Suppressor macrophage treated with lipopolysaccharide for 4 hours (primary cell): ENCODE data around the gene CCR5AS.
"Not testable (repeated sequence)": the region's sequence is repeated elsewhere in the genome, so short reads cannot be mapped to it uniquely, and the experiment has no call there.

Experiments
- DNase-seq: peaks from one replicate; pipeline ENCODE4 v3.0.0-alpha.2; 2020

CCR5AS gene

GRCh38 chr3:46401579-46401978, 5.3 kb downstream of the CCR5AS start:
- peak; percentile 33 for DNase-seq

GRCh38 chr3:46400846-46401245, 6.0 kb downstream of the CCR5AS start:
- DNase-seq, result no peak

DNA sequence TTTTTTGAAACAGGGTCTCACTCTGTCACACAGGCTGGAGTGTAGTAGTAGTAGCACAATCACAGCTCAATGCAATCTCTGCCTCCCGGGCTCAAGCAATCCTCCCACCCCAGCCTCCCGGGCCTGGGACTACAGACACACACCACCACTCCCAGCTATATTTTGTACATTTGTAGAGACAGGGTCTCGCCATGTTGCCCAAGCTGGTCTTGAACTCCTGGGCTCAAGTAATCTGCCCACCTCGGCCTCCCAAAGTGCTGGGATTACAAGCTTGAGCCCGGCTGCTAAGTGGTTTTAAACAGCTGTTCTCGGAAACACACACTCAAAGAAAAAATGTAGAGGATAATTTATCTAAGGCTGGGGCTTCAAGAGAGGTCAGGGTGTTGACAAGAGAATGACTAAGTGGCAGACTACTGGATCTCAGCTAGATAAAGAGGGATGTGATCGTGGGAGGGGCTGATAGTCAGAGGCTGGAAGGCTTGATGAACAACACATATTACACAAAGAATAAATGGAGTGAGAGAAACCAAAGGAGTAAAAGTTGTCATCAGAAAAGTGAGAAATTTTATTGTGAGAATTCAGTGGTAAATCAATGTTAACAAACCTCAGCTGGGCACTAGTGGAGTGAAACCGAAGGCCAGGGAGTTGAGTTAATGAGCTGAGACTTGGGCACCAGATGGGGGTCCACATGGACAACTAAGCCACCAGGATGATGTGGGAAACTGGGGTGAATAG, 6.7 kb downstream of the CCR5AS start:
- DNase-seq, result peak; percentile 83

- peak; percentile 78 for DNase-seq
Observed at GRCh38 chr3:46399557-46399956, 7.3 kb downstream of the CCR5AS start.

DNA sequence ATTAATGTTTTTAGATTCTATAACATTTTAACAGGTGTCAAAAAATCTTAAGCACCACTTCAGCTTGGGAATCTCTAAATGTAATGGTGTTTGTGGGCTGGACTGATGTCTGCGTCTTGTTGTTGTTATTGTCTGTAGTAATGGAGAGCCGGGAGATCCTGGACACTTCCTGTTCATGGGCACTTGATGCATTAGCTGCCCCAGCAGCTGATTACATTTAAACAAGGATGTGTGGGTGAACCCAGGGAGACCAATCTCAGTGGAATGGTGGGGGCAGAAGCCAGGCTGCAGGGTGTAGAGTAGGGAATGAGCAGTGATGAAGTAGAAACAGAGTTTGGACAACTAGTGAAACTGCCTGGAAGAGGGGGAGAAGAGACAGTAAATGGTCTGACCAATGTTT, 7.8 kb downstream of the CCR5AS start:
- DNase-seq, result no peak

DNA sequence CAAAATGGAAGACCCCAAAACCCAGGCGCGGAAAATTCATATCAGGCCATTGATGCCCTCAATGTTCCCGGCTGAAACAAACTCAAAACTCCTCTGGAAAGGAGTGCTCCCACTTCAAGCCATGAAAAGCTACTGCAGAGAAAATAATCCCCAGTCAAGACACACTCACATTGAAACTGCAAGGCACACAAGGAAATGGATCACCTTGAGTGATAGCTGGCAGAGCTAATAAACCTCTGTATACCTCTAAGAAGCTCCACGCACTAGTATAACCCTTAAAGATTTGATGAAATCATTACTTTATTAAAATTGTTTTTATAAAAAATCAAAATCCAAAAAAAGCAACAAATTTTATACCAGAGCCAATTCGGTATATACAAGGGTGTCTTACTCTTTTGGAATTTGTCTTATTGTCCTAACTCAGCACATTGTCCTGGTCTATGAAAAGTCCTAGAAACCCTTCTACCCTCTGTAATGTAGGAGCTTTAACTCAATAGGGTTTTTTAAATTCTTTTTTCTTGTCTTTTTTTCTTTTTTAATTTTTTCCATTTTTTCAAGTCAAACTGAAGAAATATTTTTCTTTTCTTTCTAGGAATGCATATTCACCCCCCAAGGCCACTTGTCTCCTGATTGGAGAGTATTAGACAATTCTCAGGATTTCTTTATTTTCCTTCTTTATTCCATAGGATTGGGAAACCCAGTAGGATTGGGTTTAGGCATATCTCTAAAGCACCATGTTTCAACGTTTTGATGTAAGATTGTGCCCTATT, 8.5 kb downstream of the CCR5AS start:
- DNase-seq, result no peak

GRCh38 chr3:46397111-46397510, 9.8 kb downstream of the CCR5AS start:
- DNase-seq, result no peak

GRCh38 chr3:46395766-46396530, 10.9 kb downstream of the CCR5AS start:
- DNase-seq, result peak; percentile 95

DNA sequence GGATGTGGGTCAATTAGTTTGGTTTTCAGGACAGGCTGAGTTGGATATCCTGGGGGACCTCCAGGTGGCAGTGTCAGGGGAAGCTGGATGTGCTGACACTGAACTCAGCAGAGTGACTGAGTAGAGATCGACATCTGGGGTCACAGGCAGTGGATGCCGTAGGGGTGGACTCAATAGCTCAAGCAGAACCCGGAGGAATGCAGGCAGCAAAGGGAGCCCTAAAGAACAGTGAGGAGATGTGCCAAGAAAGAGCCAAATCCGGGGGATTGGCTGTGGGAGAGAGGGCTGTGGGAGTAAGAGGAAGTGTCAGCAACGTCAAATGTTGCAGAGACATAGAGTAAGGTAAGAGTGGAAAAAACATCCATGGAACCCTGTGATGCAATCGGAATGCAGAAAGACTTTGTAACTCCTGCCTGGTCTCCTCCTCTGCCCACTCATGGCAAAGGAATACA, 11.6 kb downstream of the CCR5AS start:
- peak; percentile 93 for DNase-seq

GRCh38 chr3:46393554-46394434, 13.1 kb downstream of the CCR5AS start:
- peak; percentile 78 for DNase-seq

DNA sequence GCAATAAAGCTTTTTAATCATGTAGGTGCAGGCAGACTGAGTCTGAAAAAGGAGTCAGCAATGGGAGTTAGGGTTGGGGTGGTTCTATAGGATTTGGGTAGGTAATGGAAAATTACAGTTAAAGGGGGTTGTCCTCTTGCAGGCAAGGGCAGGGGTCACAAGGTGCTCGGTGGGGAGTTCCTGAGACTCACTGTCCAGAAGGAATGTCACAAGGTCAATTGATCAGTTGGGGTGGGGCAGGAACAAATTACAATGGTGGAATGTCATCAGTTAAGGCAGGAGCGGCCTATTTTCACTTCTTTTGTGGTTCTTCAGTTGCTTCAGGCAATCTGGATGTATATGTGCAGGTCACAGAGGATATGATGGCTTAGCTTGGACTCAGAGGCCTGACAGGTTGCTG, 13.9 kb downstream of the CCR5AS start:
- no peak for DNase-seq

DNA sequence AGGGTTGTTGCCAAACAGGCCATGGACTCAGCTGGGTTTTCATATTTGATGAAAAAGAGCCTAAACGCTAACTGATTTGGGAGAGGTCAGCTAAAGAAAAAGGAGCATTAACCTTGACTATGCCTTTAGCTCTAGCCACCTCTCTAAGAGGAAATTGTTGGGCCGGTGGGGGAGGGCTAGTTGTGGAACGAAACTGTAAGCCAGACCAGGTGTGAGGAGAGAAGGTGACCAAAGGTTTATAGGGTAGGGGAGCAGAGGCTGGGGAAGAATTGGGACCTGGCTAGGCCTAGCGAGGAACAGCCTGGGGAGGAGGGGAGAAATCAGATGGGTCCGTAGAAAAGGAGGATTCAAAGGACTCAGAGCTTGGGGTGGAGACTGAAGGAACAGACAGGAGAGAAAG, 15.3 kb downstream of the CCR5AS start:
- DNase-seq, result not testable (repeated sequence)

DNA sequence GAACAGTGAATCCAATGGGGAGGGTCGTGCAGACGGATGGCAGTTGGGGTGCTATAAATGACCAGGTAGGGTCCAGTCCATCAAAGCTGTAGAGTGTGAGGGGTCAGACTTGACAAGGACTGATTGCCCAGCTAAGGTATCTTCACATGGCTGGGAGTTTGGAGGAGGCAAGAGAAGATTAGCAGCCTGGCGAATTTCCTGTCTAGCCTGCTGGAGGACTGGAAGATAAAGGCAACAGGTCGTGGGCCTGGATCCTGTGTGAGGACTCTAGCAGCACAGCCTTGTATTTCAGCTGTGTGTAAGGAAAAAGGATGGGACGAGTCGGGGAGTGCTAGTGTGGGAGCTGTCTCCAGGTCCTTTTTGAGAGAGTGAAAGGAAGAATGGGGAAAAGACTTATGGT, 17.6 kb downstream of the CCR5AS start:
- no peak for DNase-seq

DNA sequence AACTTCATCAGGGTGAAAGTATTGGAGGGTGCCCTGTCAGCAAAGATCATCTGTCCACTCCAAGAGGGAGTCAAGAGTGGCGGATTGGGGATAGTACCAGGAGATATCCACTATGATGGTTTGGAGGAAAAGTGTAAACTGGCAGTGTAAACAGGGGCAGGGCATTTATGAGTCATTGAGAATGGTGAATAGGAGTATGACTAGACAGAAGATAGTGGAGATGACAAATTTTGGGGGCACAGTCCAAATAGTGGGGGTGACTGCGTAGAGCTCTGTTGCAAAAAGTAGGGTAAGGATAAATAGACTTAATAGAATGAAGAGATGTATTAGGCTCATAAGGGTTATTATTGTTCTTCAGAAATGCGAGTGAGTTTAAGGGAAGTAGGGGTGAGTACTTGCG, 18.0 kb downstream of the CCR5AS start:
- DNase-seq, result not testable (repeated sequence)

- peak; percentile 84 for DNase-seq
Observed at GRCh38 chr3:46386205-46386604, 20.7 kb downstream of the CCR5AS start.

- DNase-seq, result no peak
Observed at GRCh38 chr3:46383951-46384330, 22.9 kb downstream of the CCR5AS start.

GRCh38 chr3:46383211-46383950, 23.5 kb downstream of the CCR5AS start:
- no peak for DNase-seq

DNA sequence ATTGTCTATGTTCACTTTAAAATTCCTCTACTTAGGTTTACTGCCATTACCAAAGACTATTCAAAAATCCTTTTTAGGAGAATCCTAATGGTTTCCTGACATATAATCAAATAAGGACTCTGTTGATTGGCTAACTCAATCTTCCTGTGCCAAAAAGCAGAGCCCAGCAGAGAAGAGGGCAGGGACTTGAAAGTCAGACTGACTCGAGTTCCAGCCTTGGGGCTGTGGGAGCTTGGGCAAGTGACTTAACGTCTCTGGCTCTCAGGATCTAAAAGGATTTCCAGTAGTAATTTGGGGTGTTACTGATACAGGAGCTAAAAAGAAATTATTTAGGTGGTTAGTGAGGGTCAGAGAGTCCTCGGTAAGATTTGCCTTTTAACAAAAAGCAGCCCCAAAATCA, 25.2 kb downstream of the CCR5AS start:
- DNase-seq, result no peak

GRCh38 chr3:46380471-46381221, 26.2 kb downstream of the CCR5AS start:
- peak; percentile 85 for DNase-seq

DNA sequence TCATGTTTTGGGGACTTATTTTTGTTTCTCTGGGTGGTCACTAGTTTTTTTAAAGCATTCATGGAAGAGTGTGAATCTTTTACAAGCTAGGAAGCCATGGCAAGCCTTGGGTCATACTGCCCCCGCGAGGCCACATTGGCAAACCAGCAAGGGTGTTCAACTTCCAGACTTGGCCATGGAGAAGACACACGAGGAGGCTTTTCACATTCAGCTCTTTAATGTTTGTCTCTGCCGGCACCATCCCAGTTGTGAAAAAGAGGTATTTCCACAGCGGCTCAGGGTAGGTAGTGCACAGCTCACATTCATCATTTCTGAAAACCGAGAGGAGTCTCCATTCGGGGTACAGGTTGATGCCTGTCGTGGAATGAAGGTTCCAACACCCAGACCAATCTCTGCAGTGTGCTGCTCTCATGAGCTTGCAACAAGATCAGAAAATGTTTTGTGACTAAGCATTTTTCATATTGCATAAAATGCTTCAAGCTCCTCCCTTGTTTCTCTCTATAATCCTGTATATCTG, 28.4 kb downstream of the CCR5AS start:
- DNase-seq, result peak; percentile 81

DNA sequence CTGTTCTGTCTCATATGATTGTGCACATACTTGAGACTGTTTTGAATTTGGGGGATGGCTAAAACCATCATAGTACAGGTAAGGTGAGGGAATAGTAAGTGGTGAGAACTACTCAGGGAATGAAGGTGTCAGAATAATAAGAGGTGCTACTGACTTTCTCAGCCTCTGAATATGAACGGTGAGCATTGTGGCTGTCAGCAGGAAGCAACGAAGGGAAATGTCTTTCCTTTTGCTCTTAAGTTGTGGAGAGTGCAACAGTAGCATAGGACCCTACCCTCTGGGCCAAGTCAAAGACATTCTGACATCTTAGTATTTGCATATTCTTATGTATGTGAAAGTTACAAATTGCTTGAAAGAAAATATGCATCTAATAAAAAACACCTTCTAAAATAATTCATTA, 31.1 kb downstream of the CCR5AS start:
- no peak for DNase-seq
